ENCODE data around the gene ZDHHC12. TPM values are rescaled to one million over a fixed set of nuclear protein-coding genes. Genes with fewer than 3 reads are reported as not detected.

Gene ZDHHC12, protein sequence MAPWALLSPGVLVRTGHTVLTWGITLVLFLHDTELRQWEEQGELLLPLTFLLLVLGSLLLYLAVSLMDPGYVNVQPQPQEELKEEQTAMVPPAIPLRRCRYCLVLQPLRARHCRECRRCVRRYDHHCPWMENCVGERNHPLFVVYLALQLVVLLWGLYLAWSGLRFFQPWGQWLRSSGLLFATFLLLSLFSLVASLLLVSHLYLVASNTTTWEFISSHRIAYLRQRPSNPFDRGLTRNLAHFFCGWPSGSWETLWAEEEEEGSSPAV
- total RNA-seq (2022; extraction: Qiagen RNA extraction), result 60.2 to 98.7 TPM (median 96.0 TPM) in 5 replicates

GRCh38 chr9:128723866-128724743 is at the start of gene ZDHHC12:
ZDHHC12 (minus strand) TSS chr9:128724127; CDS start chr9:128724093, 34 bp downstream.

GRCh38 chr9:128771745-128772519 is 48.0 kb upstream of the ZDHHC12 start, which contains the start of gene ZER1:
ZER1 (minus strand) TSS chr9:128771927; CDS start chr9:128755565, 16,362 bp downstream.

DNA sequence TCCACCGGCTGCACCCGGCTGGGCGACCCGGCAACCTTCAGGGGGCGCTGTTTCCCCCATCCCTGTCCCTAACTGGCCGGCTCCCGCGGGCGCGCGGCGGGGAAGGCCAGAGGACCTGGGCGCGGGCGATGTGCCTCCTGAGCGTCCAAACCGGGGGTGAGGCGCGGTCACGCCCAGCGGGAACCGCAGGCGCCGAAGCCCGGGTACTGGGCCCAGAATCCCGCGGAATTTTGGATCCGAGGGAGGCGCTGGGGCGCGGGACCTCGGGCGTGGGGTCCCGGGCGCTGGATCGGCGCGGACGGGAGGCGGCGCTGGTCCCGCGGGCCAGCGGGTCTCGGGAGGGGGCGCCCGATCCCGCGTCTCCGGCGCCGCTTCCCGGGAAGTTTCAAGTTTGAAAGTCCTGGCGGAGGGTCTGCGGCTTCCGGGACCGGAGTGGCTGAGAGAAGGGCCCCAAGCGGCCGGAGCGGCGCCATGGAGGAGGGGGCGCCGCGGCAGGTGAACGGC is 21.4 kb downstream of the ZDHHC12 start, which contains the start of gene PKN3:
Gene PKN3 (plus strand): TSS at position 59 of the 504 bp plus-strand sequence. CDS start 413 bp downstream, at position 472.

DNA sequence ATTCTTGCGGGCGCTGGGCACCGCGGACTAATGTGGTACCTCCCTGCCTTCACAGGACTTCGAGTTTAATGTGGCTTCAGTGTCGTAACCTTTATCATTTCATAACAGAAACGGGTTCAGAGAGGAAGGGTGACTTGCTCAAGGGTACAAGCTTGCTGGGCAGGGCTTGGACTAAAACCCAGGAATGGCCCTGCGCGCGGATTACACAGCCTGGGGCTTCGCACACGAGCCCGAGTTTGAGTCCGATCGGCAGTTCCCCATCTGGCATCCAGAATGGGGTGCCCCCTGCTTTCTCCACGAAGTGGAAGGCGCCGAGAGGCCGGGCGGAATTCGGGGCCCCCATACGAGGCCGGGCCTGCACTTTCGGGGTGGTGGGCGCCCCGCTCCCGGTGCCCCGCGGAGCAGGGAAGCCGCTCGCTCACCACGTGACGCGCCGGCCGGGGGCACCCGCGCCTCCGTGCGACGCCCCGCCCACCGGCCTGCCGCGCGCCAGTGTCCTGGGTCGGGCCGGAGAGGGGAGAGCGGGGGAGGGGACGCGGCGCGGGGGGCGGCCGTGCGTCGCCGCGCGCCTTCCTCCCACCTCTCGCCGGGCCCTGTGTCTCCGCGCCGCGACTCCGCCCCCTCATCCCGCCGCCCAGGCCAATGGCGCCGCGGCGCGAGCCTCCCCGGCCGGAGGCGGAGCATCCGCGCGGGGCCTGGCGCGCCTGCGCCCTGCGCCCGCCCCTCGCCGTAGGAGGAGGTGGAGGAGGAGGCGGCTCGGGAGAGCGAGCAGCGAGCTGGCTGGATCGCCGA is 35.2 kb downstream of the ZDHHC12 start, which contains the start of gene SET:
Gene SET (plus strand): TSS at position 722 of the 792 bp plus-strand sequence. CDS start 361 bp downstream, outside the sequence.

Other genes with a start within 250 kb of the ZDHHC12 start
- gene GLE1, start 219.4 kb downstream of the ZDHHC12 start, total RNA-seq (2022; extraction: Qiagen RNA extraction), result 28.7 to 31.7 TPM (median 30.8 TPM) in 5 replicates
- gene SPTAN1, start 171.5 kb downstream of the ZDHHC12 start, total RNA-seq (2022; extraction: Qiagen RNA extraction), result 142 to 153 TPM (median 151 TPM) in 5 replicates
- gene DYNC2I2, start 67.3 kb downstream of the ZDHHC12 start, total RNA-seq (2022; extraction: Qiagen RNA extraction), result 92.7 to 147 TPM (median 145 TPM) in 5 replicates
- 387 to 607 TPM (median 394 TPM) in 5 replicates for gene SET, start 34.9 kb downstream of the ZDHHC12 start, total RNA-seq (2022; extraction: Qiagen RNA extraction)
- gene PKN3, start 21.6 kb downstream of the ZDHHC12 start, total RNA-seq (2022; extraction: Qiagen RNA extraction), result 11.0 to 19.9 TPM (median 15.3 TPM) in 5 replicates
- 11.2 to 18.4 TPM (median 16.6 TPM) in 5 replicates for gene ZER1, start 47.8 kb upstream of the ZDHHC12 start, total RNA-seq (2022; extraction: Qiagen RNA extraction)
- 20.5 to 24.0 TPM (median 21.2 TPM) in 5 replicates for gene TBC1D13, start 63.1 kb upstream of the ZDHHC12 start, total RNA-seq (2022; extraction: Qiagen RNA extraction)
- 15.4 to 33.8 TPM (median 31.7 TPM) in 5 replicates for gene ENDOG, start 94.4 kb upstream of the ZDHHC12 start, total RNA-seq (2022; extraction: Qiagen RNA extraction)
- gene SPOUT1, start 105.7 kb upstream of the ZDHHC12 start, total RNA-seq (2022; extraction: Qiagen RNA extraction), result 22.9 to 50.2 TPM (median 44.3 TPM) in 5 replicates
- gene KYAT1, start 157.8 kb upstream of the ZDHHC12 start, total RNA-seq (2022; extraction: Qiagen RNA extraction), result 8.4 to 10.0 TPM (median 9.5 TPM) in 5 replicates
- 41.0 to 52.8 TPM (median 50.0 TPM) in 5 replicates for gene LRRC8A, start 158.0 kb upstream of the ZDHHC12 start, total RNA-seq (2022; extraction: Qiagen RNA extraction)
- gene PHYHD1, start 196.9 kb upstream of the ZDHHC12 start, total RNA-seq (2022; extraction: Qiagen RNA extraction), result not detected in 5 replicates
- gene DOLK, start 223.5 kb upstream of the ZDHHC12 start, total RNA-seq (2022; extraction: Qiagen RNA extraction), result 28.8 to 39.6 TPM (median 36.4 TPM) in 5 replicates
- gene NUP188, start 223.6 kb upstream of the ZDHHC12 start, total RNA-seq (2022; extraction: Qiagen RNA extraction), result 36.0 to 42.7 TPM (median 40.0 TPM) in 5 replicates